NCI-H2196 (cell line): Measurements from ENCODE around the gene TTF2.
A peak's percentile ranks its signal among the peaks of the same experiment; 100 is the strongest.

ENCODE experiments used
- DNase-seq: peaks from one replicate; lab custom pipeline; 2025; ENCODE audit not compliant: unreplicated experiment; lab: John Stamatoyannopoulos, UW

Gene TTF2

GRCh38 chr1:117045644-117046043, 14.5 kb upstream of the TTF2 start:
- DNase-seq, result no peak

DNA sequence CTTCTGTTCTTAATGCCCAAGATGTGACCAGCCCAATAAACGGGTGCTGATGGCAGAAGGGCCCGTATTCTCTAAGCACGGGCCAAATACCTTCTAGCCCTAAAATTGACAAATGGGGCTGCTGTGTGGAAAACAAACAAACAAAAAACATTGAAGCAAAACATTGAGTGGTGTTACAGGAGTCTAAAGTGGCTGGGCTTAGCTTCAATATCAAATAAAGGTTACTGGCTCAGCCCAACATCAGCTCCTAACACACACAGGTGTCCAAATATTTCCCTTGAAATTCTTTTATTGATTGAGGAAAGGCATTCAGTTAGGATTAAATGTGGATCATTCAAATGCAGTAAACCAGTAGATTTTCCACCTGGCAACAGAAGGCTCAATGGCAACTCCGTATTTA, 13.3 kb upstream of the TTF2 start:
- no peak for DNase-seq

GRCh38 chr1:117047271-117047670, 12.9 kb upstream of the TTF2 start:
- no peak for DNase-seq

- no peak for DNase-seq
Observed at GRCh38 chr1:117049857-117050256, 10.3 kb upstream of the TTF2 start.

DNA sequence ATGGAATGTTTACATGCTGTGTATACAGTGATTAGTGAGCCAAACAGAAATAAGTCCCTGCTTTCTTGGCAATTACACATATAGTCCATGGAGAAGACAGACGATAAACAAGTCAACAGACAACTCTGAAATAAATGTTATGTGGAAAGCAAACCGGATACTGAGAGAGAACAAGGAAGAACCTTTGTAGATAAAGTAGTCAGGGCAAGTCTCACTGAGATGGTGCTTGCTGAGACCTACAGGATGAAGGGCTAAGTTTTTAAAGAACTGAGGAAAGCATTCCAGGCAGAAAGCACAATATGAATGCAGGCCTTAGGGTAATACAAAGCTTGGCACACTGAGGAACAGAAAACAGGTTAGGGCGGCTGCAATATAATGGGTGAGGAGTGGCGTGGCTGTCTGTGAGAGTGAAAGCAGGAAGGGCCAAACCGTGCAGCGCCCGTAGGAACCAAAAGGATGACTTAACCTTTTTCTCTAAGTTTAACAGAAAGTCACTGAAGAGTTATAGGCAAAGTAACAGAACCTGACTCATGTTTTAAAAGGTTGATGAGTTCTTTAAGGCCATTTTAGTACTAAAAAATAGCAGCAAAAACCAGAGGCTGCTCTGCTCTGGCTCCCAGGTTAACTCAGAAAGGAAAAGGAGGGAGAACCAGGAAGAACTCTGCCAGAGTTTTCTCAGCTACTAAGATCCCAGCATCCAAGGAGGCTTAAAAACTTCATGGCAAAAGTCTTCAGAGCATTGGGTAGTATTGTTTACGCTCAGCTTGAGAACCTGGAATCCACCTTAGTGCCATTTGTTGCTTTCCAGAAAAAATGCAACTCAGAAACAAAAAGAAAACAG, 8.7 kb upstream of the TTF2 start:
- DNase-seq, result no peak

GRCh38 chr1:117054068-117054467, 6.1 kb upstream of the TTF2 start:
- DNase-seq, result no peak

DNA sequence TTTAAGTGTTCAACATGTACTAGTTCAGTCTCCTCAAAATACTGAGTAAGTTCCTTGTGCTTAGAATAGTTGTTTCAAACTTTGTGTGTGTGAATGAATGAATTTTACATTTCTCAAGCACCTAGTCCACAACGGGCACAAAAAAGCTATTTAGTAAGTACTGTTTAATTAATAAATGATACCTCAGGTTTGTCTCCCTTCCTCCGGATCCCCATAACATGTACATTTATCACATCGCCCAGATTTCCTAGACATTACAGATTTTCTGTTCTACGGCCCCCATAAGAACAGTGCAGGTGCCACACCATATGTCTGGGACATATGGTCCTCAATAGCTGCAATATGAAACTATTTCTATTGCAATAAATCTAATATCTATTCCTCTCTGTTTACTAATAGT, 1.3 kb upstream of the TTF2 start:
- DNase-seq, result no peak

- peak; percentile 73 for DNase-seq
Observed at GRCh38 chr1:117059334-117059677, 820 bp upstream of the TTF2 start.

DNA sequence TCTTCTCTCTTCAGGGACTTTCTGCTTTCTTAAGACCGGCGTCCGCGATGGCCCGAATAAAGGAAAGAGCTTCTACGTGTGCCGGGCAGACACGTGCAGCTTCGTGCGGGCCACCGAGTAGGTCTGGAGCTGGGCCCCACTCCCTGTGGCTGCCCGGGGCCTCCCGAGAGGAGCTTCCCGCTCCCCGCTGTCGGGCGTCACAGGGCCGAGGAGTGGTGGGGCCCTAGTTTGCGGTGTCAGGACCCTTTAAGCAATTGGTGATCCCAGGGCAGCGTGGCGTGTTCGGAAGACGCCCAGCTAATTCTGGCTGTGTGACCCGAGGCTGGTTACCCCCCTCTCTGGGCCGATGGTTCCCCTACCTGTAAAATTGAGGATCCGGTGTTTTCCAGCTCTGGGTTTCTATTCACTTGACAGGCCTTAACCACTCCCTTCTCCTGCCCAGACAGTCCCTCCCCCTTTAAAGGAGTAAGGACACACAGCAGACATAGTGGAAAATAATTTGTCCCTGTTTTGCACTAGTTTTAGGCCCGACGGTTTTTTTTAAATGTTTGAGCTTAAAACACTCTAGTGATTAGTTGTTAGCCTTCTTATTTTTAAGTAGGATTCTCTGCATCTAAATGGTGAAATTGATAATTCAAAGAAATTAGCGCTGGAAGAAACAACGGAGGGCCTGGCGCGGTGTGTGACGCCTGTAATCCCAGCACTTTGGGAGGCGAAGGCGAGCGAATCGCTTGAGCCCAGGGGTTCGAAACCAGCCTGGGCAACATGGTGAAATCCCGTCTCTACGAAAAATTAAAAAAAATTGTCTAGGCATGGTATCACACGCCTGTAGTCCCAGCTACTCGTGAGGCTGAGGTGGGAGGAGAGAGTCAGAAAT, 553 bp downstream of the TTF2 start:
- peak; percentile 21 for DNase-seq

DNA sequence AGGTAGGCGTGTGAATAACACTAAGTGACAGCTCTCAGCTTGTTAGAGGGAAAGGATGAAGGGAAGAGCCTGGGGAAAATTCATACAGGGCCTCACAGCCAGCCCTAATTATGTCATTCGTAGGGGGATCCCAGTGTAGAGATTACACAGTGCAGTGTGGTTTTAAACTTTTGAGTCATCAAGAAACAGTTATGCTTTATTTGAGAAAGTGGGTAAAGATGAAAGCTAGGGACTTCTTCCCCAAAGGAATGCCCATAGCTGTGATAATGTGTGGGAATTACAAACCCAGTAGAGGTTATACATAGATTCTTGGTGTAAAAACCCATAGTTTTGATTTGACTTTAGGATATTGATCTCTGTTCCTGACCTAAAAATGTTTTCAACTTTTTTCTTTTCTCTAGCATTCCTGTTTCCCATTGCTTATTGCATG, 1.9 kb downstream of the TTF2 start:
- no peak for DNase-seq

- DNase-seq, result no peak
Observed at GRCh38 chr1:117066367-117066766, 6.2 kb downstream of the TTF2 start.

- peak; percentile 65 for DNase-seq
Observed at GRCh38 chr1:117067533-117068370, 7.6 kb downstream of the TTF2 start.

- DNase-seq, result no peak
Observed at GRCh38 chr1:117068580-117068979, 8.5 kb downstream of the TTF2 start.

GRCh38 chr1:117069220-117069844, 9.2 kb downstream of the TTF2 start:
- DNase-seq, result no peak

DNA sequence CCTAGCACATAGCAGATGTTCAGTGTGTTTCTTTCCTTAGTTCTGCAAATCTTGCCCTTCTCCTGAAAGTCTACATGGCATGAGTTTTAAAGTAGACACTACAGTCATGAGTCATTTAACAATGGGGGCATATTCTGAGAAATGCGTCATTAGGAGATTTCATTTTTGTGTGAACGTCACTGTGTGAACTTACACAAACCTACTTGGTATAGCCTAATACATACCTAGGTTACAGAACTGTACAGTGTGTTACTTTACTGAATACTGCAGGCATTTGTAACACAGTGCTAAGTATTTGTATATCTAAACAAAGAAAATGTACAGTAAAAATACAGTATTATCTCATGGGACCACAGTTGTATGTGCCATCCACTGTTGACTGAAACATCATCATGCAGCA, 10.0 kb downstream of the TTF2 start:
- no peak for DNase-seq

- no peak for DNase-seq
Observed at GRCh38 chr1:117076648-117077047, 16.5 kb downstream of the TTF2 start.

- no peak for DNase-seq
Observed at GRCh38 chr1:117077267-117077666, 17.1 kb downstream of the TTF2 start.

- DNase-seq, result no peak
Observed at GRCh38 chr1:117079737-117080136, 19.6 kb downstream of the TTF2 start.

- DNase-seq, result no peak
Observed at GRCh38 chr1:117084231-117084630, 24.1 kb downstream of the TTF2 start.

DNA sequence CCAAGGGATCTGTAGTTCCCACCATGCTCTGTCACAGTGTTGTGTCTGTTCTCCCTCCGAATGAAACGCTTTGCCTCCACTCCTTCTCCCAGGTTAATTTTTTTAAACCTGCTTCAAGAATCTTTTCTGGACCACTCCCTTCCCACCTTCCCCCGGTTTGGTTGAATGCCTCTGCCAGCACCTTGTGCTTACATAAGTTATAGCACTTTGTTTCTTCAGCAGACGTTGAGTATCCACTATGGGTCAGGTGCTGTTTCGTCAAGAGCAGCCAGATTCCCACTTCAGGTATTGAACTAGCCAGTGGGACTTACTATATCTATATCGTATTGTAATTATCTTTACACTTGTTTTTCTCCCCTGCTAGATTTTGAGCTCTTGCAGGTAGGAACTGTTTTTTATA, 27.6 kb downstream of the TTF2 start:
- DNase-seq, result no peak

GRCh38 chr1:117089996-117090395, 29.9 kb downstream of the TTF2 start:
- DNase-seq, result no peak
